Naive B cell (primary cell): ENCODE results near the gene CCSER1. TPM values are rescaled to one million over a fixed set of nuclear protein-coding genes. Genes with fewer than 3 reads are reported as not detected.
A peak's percentile ranks its signal among the peaks of the same experiment; 100 is the strongest.

Source experiments
- ATAC-seq, 2 donors: fragments of 150-1000 bp; cut with Tn5 transposase; 2 replicates each; pipeline ENCODE4 v1.10.0; 2021; ENCODE audit warnings: low read depth in 2 of 2, mild to moderate bottlenecking in 2 of 2, moderate library complexity in 2 of 2
- DNase-seq: peaks from one replicate; pipeline ENCODE4 v3.0.0; 2022
- H3K27ac Mint-ChIP-seq, 6 donors: one replicate each; pipeline ENCODE4 v1.8.0; 2020 to 2022; ENCODE audit warnings: mild to moderate bottlenecking in 6 of 6, mixed read lengths in 6 of 6, moderate library complexity in 5 of 6, inconsistent platforms in 2 of 6
- H3K27me3 Mint-ChIP-seq, 3 donors: one replicate each; pipeline ENCODE4 v1.8.0; 2021 to 2022; ENCODE audit warnings: mixed read lengths in 3 of 3, mild to moderate bottlenecking in 1 of 3
- H3K36me3 Mint-ChIP-seq, 2 donors: one replicate each; pipeline ENCODE4 v1.8.0; 2020 to 2022; ENCODE audit warnings: mixed read lengths in 2 of 2, inconsistent platforms in 1 of 2, mild to moderate bottlenecking in 1 of 2
- H3K4me1 Mint-ChIP-seq, 3 donors: one replicate each; pipeline ENCODE4 v1.8.0; 2020 to 2022; ENCODE audit warnings: mixed read lengths in 3 of 3, inconsistent platforms in 1 of 3, mild to moderate bottlenecking in 1 of 3, moderate library complexity in 1 of 3
- H3K4me3 Mint-ChIP-seq, 8 donors: one replicate each; pipeline ENCODE4 v1.8.0; 2020 to 2022; ENCODE audit warnings: mild to moderate bottlenecking in 8 of 8, mixed read lengths in 8 of 8, moderate library complexity in 8 of 8, inconsistent platforms in 2 of 8
- H3K9me3 Mint-ChIP-seq, 7 donors: one replicate each; pipeline ENCODE4 v1.8.0; 2020 to 2022; ENCODE audit warnings: mixed read lengths in 7 of 7, mild to moderate bottlenecking in 5 of 7, inconsistent platforms in 2 of 7, moderate library complexity in 1 of 7
- polyA plus RNA-seq, 6 donors: library from polyadenylated mRNA; unstranded; fragments of 300-500 nt; fragmentation: Illumina TruSeq; gene quantifications; one replicate each; pipeline ENCODE4 v1.2.3, GENCODE V29; 2021; ENCODE audit warnings: low read depth in 6 of 6

Gene CCSER1
- polyA plus RNA-seq, 6 donors from 2014 or later = 4.4 to 16.4 (median 14.9) TPM; not detected in 1

DNA sequence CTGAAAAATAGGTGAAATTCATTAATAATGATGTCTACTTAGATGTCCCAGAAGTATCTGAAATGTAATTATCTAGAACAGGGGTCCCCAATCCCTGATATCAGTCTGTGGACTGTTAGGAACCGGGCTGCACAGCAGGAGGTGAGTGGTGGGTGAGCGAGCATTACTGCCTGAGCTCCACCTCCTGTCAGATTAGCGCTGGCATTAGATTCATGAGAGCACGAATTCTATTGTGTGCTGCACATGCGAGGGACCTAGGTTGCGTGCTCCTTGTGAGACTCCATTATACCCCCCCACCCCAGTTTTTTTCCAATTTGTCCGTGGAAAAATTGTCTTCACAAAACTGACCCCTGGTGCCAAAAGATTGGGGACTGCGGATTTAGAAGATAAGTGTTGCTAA is 458.8 kb downstream of the CCSER1 start:
- Mint-ChIP-seq H3K36me3 (peaks cover 0 to 15% of the 10 kb centered on the region in 2 donors), H3K4me1 (no peaks in the 10 kb centered on the region), H3K9me3 (peaks cover 0 to 4% (median 3%) of the 10 kb centered on the region in 7 donors), H3K27ac (no peak overlapping the region), H3K27me3 (no peaks in the 10 kb centered on the region), H3K4me3 (no peak overlapping the region)
- no peak for ATAC-seq
- no peak for DNase-seq

GRCh38 chr4:90586799-90587198 is 459.6 kb downstream of the CCSER1 start:
- ATAC-seq (no peak), DNase-seq (no peak)
- no peak overlapping the region for H3K4me3 Mint-ChIP-seq
- H3K36me3 Mint-ChIP-seq = peaks cover 0 to 18% of the 10 kb centered on the region in 2 donors
- H3K4me1 Mint-ChIP-seq = no peaks in the 10 kb centered on the region
- peaks cover 0 to 6% (median 3%) of the 10 kb centered on the region in 7 donors for H3K9me3 Mint-ChIP-seq
- no peaks in the 10 kb centered on the region for H3K27me3 Mint-ChIP-seq
- no peak overlapping the region for H3K27ac Mint-ChIP-seq

DNA sequence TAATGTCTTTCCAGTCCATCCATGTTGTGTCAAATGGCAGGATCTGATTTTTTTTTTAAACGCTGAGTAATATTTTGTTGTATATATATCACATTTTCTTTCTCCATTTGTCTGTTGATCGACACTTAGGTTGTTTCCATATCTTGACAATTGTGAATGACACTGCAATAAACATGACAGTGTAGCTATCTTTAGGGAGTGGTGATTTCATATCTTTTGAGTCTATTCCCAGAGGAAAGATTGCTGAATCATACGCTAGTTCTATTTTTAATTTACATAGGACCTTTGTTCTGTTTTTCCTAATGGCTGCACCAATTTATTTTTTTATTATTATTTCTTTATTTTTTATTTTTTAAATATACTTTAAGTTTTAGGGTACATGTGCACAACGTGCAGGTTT is 470.7 kb downstream of the CCSER1 start:
- H3K27ac Mint-ChIP-seq = no peak overlapping the region
- H3K4me1 Mint-ChIP-seq = peaks cover 0 to 2% (median 0%) of the 10 kb centered on the region in 3 donors
- peaks cover 0 to 10% (median 2%) of the 10 kb centered on the region in 7 donors for H3K9me3 Mint-ChIP-seq
- H3K36me3 Mint-ChIP-seq = peaks cover 0 to 4% of the 10 kb centered on the region in 2 donors
- DNase-seq = no peak
- no peak overlapping the region for H3K4me3 Mint-ChIP-seq
- no peak for ATAC-seq
- H3K27me3 Mint-ChIP-seq = no peaks in the 10 kb centered on the region

DNA sequence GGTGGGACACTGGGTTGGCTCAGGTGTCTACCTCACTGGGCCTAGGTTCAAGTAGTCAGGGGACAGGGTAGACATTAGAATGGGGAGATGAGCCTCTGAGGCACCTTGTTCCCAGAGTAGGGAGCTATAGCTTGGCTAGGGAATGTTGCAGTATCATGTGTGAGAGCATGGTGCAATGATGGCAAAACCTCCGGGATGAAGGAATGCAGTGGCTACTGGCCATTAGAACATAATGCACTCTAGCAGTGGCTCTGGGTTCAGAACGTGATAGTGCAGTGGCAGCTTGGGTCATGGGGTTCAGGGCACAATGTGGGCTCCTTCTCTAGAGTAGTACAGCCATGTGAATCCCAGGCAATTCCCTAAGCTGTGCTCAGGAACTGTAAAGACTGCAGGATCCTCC is 471.5 kb downstream of the CCSER1 start:
- Mint-ChIP-seq H3K4me1 (peaks cover 0 to 2% (median 0%) of the 10 kb centered on the region in 3 donors), H3K27me3 (no peaks in the 10 kb centered on the region), H3K4me3 (no peak overlapping the region), H3K27ac (no peak overlapping the region), H3K9me3 (peaks cover 0 to 10% (median 2%) of the 10 kb centered on the region in 7 donors), H3K36me3 (peaks cover 4 to 10% of the 10 kb centered on the region in 2 donors)
- DNase-seq (no peak), ATAC-seq (no peak)

GRCh38 chr4:90602726-90603125 is 475.5 kb downstream of the CCSER1 start:
- ATAC-seq (no peak), DNase-seq (no peak)
- Mint-ChIP-seq H3K9me3 (peaks cover 0 to 10% (median 2%) of the 10 kb centered on the region in 7 donors), H3K4me1 (peaks cover 0 to 2% (median 0%) of the 10 kb centered on the region in 3 donors), H3K36me3 (peaks cover 8 to 16% of the 10 kb centered on the region in 2 donors), H3K4me3 (no peak overlapping the region), H3K27me3 (no peaks in the 10 kb centered on the region), H3K27ac (no peak overlapping the region)

DNA sequence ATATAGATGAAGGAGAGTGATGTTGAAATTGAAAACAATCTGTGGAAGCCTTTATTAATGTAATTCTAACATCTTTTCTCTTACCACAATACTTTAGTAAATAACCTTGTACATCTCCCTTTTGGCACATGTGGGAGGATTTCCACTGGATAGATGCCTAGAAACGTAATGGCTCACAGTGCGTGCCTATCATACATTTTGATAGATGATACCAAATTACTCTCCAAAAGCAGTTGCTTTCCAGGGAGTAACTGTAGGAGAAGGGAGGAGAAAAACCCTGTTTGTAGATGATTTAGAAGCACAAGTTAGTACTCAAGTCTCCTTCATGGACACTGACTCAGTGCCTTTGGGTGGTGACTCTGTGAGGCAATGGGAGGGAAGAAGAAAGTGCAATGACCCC is 476.3 kb downstream of the CCSER1 start:
- Mint-ChIP-seq H3K4me3 (no peak overlapping the region), H3K27ac (no peak overlapping the region), H3K36me3 (peaks cover 8 to 14% of the 10 kb centered on the region in 2 donors), H3K9me3 (peaks cover 0 to 8% (median under 1%) of the 10 kb centered on the region in 7 donors), H3K27me3 (no peaks in the 10 kb centered on the region), H3K4me1 (peaks cover 0 to under 1% (median 0%) of the 10 kb centered on the region in 3 donors)
- no peak for ATAC-seq
- DNase-seq = no peak

- ATAC-seq (no peak), DNase-seq (no peak)
- H3K4me1 Mint-ChIP-seq = no peaks in the 10 kb centered on the region
- peaks cover 0 to 4% (median 0%) of the 10 kb centered on the region in 7 donors for H3K9me3 Mint-ChIP-seq
- H3K4me3 Mint-ChIP-seq = no peak overlapping the region
- H3K27me3 Mint-ChIP-seq = no peaks in the 10 kb centered on the region
- H3K27ac Mint-ChIP-seq = no peak overlapping the region
- H3K36me3 Mint-ChIP-seq = peaks cover 8 to 12% of the 10 kb centered on the region in 2 donors
Measured at GRCh38 chr4:90606781-90607180, 479.6 kb downstream of the CCSER1 start.

GRCh38 chr4:90614371-90614770 is 487.2 kb downstream of the CCSER1 start:
- Mint-ChIP-seq H3K36me3 (no peaks in the 10 kb centered on the region), H3K4me1 (no peaks in the 10 kb centered on the region), H3K9me3 (no peaks in the 10 kb centered on the region), H3K27ac (peak overlapping the region in 1 of 6 donors; percentile 8), H3K27me3 (no peaks in the 10 kb centered on the region), H3K4me3 (no peak overlapping the region)
- no peak for ATAC-seq
- DNase-seq = no peak

- Mint-ChIP-seq H3K27me3 (no peaks in the 10 kb centered on the region), H3K4me3 (no peak overlapping the region), H3K27ac (no peak overlapping the region), H3K9me3 (peaks cover 0 to 1% (median 0%) of the 10 kb centered on the region in 7 donors), H3K4me1 (no peaks in the 10 kb centered on the region), H3K36me3 (peaks cover 0 to 21% of the 10 kb centered on the region in 2 donors)
- DNase-seq (no peak), ATAC-seq (no peak)
Measured at GRCh38 chr4:90621080-90621479, 493.9 kb downstream of the CCSER1 start.

- Mint-ChIP-seq H3K27me3 (no peaks in the 10 kb centered on the region), H3K9me3 (peaks cover 0 to 1% (median 0%) of the 10 kb centered on the region in 7 donors), H3K4me1 (no peaks in the 10 kb centered on the region), H3K36me3 (peaks cover 6 to 34% of the 10 kb centered on the region in 2 donors), H3K27ac (no peak overlapping the region), H3K4me3 (no peak overlapping the region)
- no peak for ATAC-seq
- DNase-seq = no peak
Measured at GRCh38 chr4:90624781-90625180, 497.6 kb downstream of the CCSER1 start.

DNA sequence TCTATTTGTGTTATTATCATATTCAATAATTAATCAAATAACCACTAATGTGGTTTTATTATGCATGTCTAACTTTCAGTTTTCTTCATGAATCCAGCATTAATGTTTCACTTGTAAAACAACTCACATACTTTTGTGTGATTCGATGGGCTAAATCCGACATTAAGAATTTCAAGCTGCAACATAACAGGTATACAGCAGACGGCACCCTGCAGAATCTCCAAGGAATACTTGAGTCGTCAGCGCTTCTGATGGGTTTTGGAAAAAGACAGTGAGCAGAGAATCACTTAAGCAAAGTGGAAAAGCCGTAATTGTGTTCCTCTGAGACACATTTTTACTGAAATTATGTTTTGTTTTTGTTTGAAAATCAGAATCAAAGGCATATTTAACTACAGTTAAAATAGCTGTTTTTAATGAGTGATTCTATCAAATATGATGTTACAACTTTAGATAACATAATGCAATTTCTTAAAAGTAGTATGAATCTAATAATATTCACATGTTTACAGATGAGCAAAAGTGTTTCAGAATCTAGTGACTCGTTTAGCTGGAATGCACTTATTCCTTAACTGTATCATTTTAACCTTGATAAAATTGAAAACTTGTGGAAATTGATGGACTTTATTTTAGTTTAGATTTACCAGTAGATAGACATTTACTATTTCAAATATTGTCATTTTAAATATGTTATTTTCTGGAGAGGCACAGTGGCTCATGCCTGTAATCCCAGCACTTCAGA is 514.8 kb downstream of the CCSER1 start:
- DNase-seq (no peak), ATAC-seq (no peak)
- Mint-ChIP-seq H3K27me3 (no peaks in the 10 kb centered on the region), H3K4me3 (no peak overlapping the region), H3K36me3 (peaks cover 0 to 8% of the 10 kb centered on the region in 2 donors), H3K27ac (no peak overlapping the region), H3K4me1 (no peaks in the 10 kb centered on the region), H3K9me3 (peaks cover 0 to 6% (median 0%) of the 10 kb centered on the region in 7 donors)

- Mint-ChIP-seq H3K27ac (no peak overlapping the region), H3K9me3 (peaks cover 0 to 6% (median 0%) of the 10 kb centered on the region in 7 donors), H3K36me3 (peaks cover 0 to 8% of the 10 kb centered on the region in 2 donors), H3K4me1 (no peaks in the 10 kb centered on the region), H3K27me3 (no peaks in the 10 kb centered on the region), H3K4me3 (no peak overlapping the region)
- no peak for DNase-seq
- ATAC-seq = no peak
Measured at GRCh38 chr4:90643156-90643555, 516.0 kb downstream of the CCSER1 start.

DNA sequence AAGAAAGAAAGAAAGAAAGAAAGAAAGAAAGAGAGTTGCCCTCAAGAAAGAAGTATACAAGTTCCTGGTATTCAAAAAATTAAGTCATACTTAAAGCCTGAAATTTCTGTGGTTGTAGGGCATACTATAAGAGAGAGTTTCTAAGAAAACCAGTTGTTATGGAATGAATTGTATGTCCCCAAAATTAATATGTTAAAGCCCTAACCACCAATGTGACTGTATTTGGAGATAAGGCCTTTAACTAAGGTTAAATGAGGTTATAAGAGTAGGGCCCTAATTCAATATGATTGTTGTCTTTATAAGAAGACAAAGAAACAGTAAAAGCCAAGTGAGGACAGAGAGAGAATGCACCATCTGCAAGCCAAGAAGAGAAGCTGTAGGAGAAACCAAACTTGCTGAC is 521.1 kb downstream of the CCSER1 start:
- Mint-ChIP-seq H3K4me1 (no peaks in the 10 kb centered on the region), H3K4me3 (no peak overlapping the region), H3K27ac (no peak overlapping the region), H3K9me3 (peaks cover 0 to 16% (median 6%) of the 10 kb centered on the region in 7 donors), H3K36me3 (peaks cover 0 to 23% of the 10 kb centered on the region in 2 donors), H3K27me3 (no peaks in the 10 kb centered on the region)
- no peak for ATAC-seq
- no peak for DNase-seq

DNA sequence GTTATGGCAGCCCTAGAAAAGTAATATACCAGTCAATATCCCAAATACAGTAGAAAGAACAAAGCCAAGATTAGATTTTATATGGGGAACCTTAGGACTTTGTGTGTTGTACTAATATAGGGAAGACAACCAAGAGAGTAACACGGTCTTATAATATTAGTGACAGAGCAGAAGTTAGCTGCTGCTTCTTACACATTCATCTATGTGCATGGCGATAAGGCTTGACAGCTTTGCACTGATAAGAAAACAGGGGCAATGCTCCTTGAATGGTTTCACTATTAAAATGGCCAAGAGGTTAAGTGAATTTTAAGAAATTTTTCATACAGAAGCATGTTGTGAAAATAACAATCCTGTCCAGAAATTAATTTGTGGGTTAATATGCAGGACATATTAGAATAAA is 521.6 kb downstream of the CCSER1 start:
- H3K4me3 Mint-ChIP-seq = no peak overlapping the region
- no peak overlapping the region for H3K27ac Mint-ChIP-seq
- no peaks in the 10 kb centered on the region for H3K4me1 Mint-ChIP-seq

More for the DNA sequence above, 521.6 kb downstream of the CCSER1 start:
- peaks cover 0 to 26% of the 10 kb centered on the region in 2 donors for H3K36me3 Mint-ChIP-seq
- peaks cover 0 to 16% (median 8%) of the 10 kb centered on the region in 7 donors for H3K9me3 Mint-ChIP-seq
- DNase-seq (no peak), ATAC-seq (no peak)
- no peaks in the 10 kb centered on the region for H3K27me3 Mint-ChIP-seq
